Testis (tissue), 3 donors: ENCODE measurements around the gene SNX8. TPM values are rescaled to one million over a fixed set of nuclear protein-coding genes. Genes with fewer than 3 reads are reported as not detected.

Experiments
- DNase-seq: peaks from one replicate; pipeline ENCODE4 v3.0.0-alpha.2; 2019
- H3K27ac ChIP-seq, 2 donors: fragments of 200-600 bp; sonication (generic); one replicate each; pipeline ENCODE4 v1.5.1; 2019
- H3K27me3 ChIP-seq: fragments of 200-600 bp; sonication (generic); one replicate; pipeline ENCODE4 v1.5.1; 2019
- H3K36me3 ChIP-seq: fragments of 200-600 bp; sonication (generic); one replicate; pipeline ENCODE4 v1.5.1; 2017; ENCODE audit warnings: low read depth; ENCODE audit errors: missing control alignments
- H3K4me1 ChIP-seq: fragments of 200-600 bp; sonication (generic); one replicate; pipeline ENCODE4 v1.5.1; 2019
- H3K4me3 ChIP-seq, 2 donors: fragments of 200-600 bp; sonication (generic); one replicate each; pipeline ENCODE4 v1.5.1; 2017 to 2019
- H3K9me3 ChIP-seq: fragments of 200-600 bp; sonication (generic); one replicate; pipeline ENCODE4 v1.5.1; 2017
- CTCF ChIP-seq, 3 experiments: fragments of 450-650 bp in 2 of 3; fragments of 200-600 bp in 1 of 3; sonication (generic) in 1 of 3; IDR thresholded peaks; one replicate each; pipeline ENCODE4 v1.5.1; 2016 to 2019; ENCODE audit warnings: antibody characterized with exemption in 3 of 3, mild to moderate bottlenecking in 2 of 3, moderate library complexity in 1 of 3
- POLR2A ChIP-seq: fragments of 450-650 bp; IDR thresholded peaks from one replicate; pipeline ENCODE4 v1.6.1; 2017; ENCODE audit warnings: antibody characterized with exemption, mild to moderate bottlenecking, moderate library complexity
- WGBS, 2 donors: methylation state at CpG; one replicate each; pipeline ENCODE4 v1.1.5; 2018; 5-methylcytosine and 5-hydroxymethylcytosine counted together
- intact Hi-C: fragments of 100-400 bp; cut with DNase I; formaldehyde crosslinking; loops from one replicate; pipeline ENCODE4 v1.15.1; 2023; ENCODE audit warnings: low total_unique reads
- polyA plus RNA-seq: library from polyadenylated mRNA; stranded (reverse); fragments of 350-450 nt; fragmentation: Illumina TruSeq; extraction: RNeasy Lipid Tissue Mini Kit (QIAGEN cat#74804); gene quantifications from one replicate; pipeline ENCODE4 v1.2.3, GENCODE V29; 2014; ENCODE audit warnings: low read depth, low replicate concordance; ENCODE audit not compliant: insufficient read depth
- total RNA-seq, 2 donors: library from RNA; depleted of rRNA; stranded (reverse); fragments of >200 nt; gene quantifications; one replicate each; pipeline ENCODE4 v1.2.3, GENCODE V29; 2016

SNX8 gene
- total and polyA plus RNA-seq, 3 donors from 2014 or later = 50.9 to 90.8 (median 66.8) TPM

GRCh38 chr7:2358968-2359527 is 44.8 kb upstream of the SNX8 start:
- TF ChIP-seq CTCF (IDR thresholded peaks at IDR 0.05) = no peak
- TF ChIP-seq POLR2A = no peak
- H3K36me3 ChIP-seq = no peaks in the 10 kb centered on the region
- no peak overlapping the region for H3K4me3 ChIP-seq
- no peak for DNase-seq
- H3K27ac ChIP-seq = peak overlapping the region; percentile 47 to 56
- intact Hi-C loops = no loop called here
- no peaks in the 10 kb centered on the region for H3K27me3 ChIP-seq
- peaks cover 39% of the 10 kb centered on the region for H3K4me1 ChIP-seq
- H3K9me3 ChIP-seq = no peaks in the 10 kb centered on the region
- WGBS, 2 donors = 66 to 75% methylated on average over 7 to 8 of the region's 8 CpGs

- H3K9me3 ChIP-seq = no peaks in the 10 kb centered on the region
- no peak overlapping the region for H3K27ac ChIP-seq
- H3K4me1 ChIP-seq = peaks cover 43% of the 10 kb centered on the region
- no peak for DNase-seq
- no peak overlapping the region for H3K4me3 ChIP-seq
- 66 to 69% methylated on average over 6 of the region's 6 CpGs for WGBS, 2 donors
- TF ChIP-seq CTCF (IDR thresholded peaks at IDR 0.05) (no peak), POLR2A (no peak)
- intact Hi-C loops = no loop called here
- no peaks in the 10 kb centered on the region for H3K27me3 ChIP-seq
- H3K36me3 ChIP-seq = no peaks in the 10 kb centered on the region
These were observed 43.3 kb upstream of the SNX8 start for GRCh38 chr7:2357571-2357970.

- DNase-seq = no peak
- Histone ChIP-seq H3K27ac (no peak overlapping the region), H3K4me3 (no peak overlapping the region), H3K27me3 (no peaks in the 10 kb centered on the region), H3K4me1 (peaks cover 43% of the 10 kb centered on the region), H3K36me3 (no peaks in the 10 kb centered on the region), H3K9me3 (no peaks in the 10 kb centered on the region)
- intact Hi-C loops = no loop called here
- TF ChIP-seq POLR2A (no peak), CTCF (IDR thresholded peaks at IDR 0.05) (no peak)
- WGBS, 2 donors = 61 to 74% methylated on average over 8 of the region's 8 CpGs
These were observed 42.9 kb upstream of the SNX8 start for GRCh38 chr7:2357165-2357564.

GRCh38 chr7:2355705-2356008 is 41.4 kb upstream of the SNX8 start:
- peak overlapping the region; percentile 98 to 99 for H3K4me3 ChIP-seq
- H3K9me3 ChIP-seq = no peaks in the 10 kb centered on the region
- WGBS, 2 donors = 3% methylated on average over 8 to 9 of the region's 9 CpGs
- H3K4me1 ChIP-seq = peaks cover 37% of the 10 kb centered on the region
- H3K27me3 ChIP-seq = no peaks in the 10 kb centered on the region
- TF ChIP-seq POLR2A (no peak), CTCF (IDR thresholded peaks at IDR 0.05) (no peak)
- H3K36me3 ChIP-seq = no peaks in the 10 kb centered on the region
- intact Hi-C loops = no loop called here
- DNase-seq = no peak
- H3K27ac ChIP-seq = peak overlapping the region; percentile 37 to 100

GRCh38 chr7:2354939-2355704 is 40.9 kb upstream of the SNX8 start:
- Histone ChIP-seq H3K4me1 (peaks cover 37% of the 10 kb centered on the region), H3K27me3 (no peaks in the 10 kb centered on the region), H3K36me3 (no peaks in the 10 kb centered on the region), H3K27ac (peak overlapping the region; percentile 37 to 100), H3K9me3 (no peaks in the 10 kb centered on the region), H3K4me3 (peak overlapping the region; percentile 98 to 99)
- WGBS, 2 donors = 0 to 2% methylated on average over 16 to 66 of the region's 92 CpGs
- peak; percentile 28 for DNase-seq
- no peak for TF ChIP-seq POLR2A
- TF ChIP-seq CTCF (IDR thresholded peaks at IDR 0.05) = no peak
- intact Hi-C loops = no loop called here
